HG03575 (cell line): Measurements from ENCODE around the gene LMAN2L.

Source experiments
- ATAC-seq: cut with Tn5 transposase; IDR thresholded peaks from one replicate; pipeline ENCODE4 v1.9.1; 2021; ENCODE audit not compliant: unreplicated experiment, insufficient number of reproducible peaks, low FRiP score; ENCODE audit errors: extremely low read depth

The LMAN2L gene

DNA sequence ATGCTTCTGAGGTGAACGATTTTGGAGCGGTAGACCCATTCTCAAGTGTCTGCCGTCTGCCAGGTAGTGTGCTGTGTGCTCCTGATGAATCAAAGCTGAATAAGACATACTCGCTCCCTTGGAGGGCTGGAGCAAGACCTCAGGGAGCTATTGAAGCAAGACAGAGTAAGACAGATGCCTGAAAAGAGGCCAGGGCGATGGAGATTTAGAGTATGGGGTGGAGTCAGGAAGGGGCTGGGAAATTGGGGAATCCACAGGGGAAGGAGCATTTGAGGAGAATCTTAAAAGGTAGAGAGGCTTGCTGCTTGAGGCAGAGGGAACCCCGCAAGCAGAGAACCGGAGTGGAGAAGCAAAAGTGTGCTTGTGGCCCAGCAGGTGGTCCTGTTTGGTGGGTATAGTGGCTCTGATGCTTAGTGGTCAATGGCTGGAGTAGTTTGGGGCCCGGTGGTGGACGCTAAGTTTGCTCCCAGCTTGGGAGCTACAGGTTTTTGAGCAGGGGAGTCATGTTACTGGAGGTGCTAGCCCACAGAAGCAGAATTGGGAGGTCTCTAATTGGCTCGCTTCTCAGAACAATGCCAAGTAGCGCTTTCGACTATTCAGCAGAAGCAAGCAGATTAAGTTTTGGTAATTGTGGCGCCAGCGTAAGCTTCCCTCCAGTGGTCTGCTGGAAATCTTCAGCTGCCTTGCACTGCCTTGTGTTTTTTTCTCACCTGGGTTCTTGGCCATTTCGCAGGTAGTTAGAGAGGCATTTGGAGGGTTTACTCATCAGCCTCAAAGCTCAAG, 22.9 kb upstream of the LMAN2L start:
- ATAC-seq = no peak

DNA sequence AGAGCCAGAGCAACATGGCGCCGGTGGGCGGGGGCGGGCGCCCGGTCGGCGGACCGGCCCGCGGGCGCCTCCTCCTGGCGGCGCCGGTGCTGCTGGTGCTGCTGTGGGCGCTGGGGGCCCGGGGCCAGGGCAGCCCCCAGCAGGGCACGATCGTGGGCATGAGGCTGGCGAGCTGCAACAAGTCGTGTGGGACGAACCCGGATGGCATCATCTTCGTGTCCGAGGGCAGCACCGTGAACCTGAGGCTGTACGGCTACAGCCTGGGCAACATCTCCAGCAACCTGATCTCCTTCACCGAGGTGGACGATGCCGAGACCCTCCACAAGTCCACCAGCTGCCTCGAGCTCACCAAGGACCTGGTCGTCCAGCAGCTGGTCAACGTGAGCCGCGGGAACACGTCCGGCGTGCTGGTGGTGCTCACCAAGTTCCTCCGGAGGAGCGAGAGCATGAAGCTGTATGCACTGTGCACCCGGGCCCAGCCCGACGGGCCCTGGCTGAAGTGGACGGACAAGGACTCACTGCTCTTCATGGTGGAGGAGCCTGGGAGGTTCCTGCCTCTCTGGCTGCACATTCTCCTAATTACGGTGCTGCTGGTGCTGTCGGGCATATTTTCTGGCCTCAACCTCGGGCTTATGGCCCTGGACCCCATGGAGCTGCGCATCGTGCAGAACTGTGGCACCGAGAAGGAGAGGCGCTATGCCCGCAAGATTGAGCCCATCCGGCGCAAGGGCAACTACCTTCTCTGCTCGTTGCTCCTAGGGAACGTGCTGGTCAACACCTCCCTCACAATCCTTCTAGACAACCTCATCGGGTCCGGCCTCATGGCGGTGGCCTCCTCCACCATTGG, 21.3 kb upstream of the LMAN2L start:
- no peak for ATAC-seq

DNA sequence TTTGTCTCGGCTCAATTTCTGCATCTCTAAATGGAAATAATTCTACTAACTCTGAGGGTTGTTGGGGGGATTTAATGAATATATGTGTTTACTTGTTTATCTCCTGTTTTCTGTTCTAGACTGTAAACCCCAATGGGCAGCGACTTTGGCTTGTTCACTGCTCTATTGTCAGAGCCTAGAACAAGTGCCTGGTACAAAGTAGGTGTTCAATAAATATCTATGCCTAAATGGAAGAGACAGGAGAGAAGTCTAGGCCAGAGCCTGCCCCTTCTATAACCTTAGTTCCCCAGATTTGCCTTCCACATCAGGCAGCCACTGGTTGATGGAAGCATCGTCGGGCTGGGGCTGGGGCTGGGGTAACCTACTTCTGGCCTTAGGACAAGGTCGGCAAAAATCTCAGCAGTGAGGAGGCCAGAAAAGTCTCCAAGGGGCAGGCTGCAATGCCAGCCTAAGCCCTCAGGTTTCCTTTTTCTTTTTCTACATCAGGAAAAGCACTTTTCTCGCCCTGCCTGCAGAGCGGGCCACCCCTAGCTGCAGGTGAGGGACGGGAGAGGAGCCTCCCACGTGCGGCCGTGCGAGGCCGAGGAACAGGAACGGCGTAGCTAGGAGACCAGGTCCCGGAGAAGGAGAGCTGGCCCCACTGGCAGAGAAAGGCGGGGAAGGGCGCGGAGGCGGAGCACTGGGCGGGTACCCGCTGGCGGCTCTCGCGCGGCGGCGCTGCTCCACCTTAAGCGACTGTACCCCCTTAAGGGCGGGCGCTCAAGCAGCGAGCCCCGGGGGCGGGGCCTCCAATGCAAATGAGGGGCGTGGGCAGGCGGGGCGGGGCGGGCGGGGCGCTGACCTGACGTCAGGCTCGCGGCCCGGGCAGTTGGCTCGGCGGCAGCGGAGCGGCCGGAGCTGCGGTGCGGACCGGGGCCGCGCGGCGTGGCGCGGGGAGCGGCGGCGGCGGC, 20.4 kb upstream of the LMAN2L start, which contains the start of gene CNNM4:
Gene CNNM4 (plus strand): TSS at position 867 of the 950 bp plus-strand sequence. CDS start 98 bp downstream, outside the sequence.
- peak; percentile 36 for ATAC-seq

DNA sequence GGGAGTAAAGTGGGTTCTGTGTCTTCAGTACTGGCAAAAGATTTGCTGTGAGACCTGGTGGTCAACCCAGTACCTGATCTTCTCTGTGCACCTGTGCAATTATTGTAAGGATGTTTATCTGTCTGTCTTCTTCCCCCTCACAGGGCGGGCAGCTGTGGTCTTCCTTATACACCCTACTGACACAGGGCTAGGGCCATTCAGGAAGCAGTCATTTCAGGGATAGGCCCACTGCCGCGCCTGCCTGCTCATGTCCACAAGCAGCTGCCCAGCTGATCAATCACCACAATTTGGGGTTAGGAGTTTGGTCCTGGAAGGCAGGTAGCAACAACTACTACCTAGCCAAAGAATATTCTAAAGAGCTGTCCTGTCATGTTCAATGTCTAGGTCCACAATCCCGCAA, 19.7 kb upstream of the LMAN2L start:
- no peak for ATAC-seq

DNA sequence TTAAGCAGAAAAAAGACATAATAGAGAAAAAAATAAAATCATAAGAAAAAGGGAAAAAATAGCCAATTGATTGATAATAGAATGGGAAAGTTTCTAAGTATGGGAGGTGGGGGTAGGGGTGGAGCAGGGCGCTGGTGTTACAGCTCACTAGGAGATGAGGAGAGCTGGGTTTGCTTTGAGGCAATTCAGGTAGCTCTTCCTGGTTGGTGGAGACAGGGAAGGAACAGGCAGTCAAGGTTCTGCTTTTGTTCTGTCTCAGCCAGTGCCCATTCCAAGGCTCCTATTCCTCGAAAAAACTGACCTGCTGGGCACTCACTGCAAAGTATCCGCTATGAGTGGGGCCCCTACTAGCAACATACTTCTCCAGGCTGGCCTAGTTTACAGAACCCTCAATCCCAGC, 19.1 kb upstream of the LMAN2L start:
- ATAC-seq = no peak

DNA sequence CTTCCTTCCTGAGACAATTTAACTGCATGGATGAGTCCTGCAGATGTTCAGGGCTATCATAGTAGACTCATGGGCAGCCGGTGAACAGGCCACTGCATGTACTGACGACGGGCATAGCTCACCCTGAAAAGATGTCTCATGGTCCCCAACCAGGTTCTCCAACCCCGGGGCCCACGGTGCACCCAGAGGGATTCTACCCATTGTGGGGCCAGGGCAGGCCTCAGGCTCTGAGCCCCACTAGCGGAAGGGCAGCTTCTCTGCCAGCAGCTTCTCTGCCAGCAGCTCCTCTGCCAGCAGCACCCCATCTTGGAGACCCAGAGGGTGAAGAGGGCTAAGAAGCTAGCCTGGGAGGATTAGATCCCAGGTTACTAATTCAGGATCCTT, 17.6 kb upstream of the LMAN2L start:
- no peak for ATAC-seq

DNA sequence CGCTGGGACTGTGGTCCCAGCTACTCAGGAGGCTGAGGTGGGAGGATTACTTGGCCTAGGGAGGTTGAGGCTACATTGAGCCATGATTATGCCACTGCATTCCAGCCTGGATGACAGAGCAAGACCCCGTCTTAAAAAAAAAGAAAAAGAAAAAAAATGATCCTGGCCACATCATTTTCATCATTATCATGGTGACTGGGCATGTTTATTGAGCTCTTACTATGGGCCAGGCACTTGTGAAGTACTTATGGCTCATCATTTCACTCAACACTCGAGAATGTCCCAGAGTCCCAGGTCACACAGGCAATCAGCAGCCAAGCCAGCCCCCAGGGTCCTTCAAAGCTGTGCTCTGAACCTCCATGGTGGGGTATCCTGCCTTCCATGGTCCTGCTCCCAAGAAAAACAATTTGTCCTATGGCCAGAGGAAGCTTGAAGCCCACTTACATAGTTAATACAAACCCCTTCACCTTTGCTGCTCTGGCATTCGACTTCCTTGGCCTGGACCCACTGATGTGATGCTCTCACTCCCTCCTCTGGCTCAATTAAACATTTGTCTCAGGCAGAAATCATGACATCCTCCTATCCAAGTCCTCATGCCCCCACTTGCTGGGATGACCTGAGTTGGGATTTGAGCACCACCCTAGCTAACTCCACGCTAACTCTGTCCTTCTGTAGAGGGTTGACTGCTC, 17.1 kb upstream of the LMAN2L start:
- no peak for ATAC-seq

DNA sequence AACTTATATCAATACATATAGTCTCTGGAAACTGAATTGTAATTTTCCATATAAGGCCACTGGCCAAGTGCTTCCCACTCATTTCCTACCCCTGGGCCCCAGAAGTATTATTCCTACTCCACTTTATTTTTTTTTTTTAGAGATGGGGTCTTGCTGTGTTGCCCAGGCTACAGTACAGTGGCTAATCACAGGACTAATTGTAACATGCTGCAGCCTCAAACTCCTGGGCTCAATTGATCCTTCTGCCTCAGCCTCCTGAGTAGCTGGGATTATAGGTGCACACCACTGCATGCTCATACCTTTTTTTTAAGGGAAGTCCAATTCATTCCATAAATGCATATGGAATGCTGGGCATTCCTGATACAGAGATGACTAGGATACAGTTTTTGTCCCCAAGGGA, 14.5 kb upstream of the LMAN2L start:
- no peak for ATAC-seq

DNA sequence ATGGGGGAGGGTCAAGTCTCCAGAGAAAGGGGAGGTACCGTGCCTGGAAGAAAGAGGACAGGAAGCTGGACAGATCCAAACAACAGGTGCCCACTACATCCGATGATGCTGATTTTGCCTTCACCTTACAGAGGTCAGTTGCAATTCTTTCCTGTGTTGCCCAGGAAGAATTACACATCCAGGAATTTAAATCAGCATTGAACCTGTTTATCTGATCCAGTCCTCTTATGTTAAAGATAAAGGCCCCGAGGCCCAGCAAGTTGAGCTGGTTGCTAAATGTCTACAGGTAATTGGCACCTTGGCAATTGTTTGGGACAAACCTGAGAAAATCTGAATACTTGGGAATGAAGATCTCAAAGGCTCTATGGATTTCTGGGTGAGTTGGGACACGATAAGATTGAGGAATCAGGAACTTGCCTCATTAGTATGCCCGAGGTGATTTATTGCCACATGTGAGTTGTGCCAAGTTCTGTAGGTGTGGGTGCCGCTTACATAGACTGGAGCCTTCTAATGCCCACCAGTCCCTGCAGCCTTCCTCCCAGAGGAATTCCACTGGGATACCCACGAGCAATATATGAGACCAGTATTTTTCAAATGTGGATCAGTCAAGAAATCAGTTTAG, 13.9 kb upstream of the LMAN2L start:
- no peak for ATAC-seq

DNA sequence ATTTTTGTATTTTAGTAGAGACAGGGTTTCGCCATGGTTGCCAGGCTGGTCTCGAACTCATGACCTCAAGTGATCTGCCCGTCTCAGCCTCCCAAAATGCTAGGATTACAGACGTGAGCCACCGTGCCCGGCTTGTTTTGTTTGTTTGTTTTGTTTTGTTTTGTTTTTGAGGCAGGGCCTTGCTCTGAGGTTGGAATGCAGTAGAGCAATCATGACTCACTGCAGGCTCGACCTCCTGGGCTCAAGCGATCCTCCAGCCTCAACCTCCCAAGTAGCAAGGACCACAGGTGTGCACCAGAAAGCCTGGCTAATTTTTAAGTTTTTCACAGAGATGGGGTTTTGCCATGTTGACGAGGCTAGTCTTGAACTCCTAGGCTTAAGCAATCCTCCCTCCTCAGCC, 11.9 kb upstream of the LMAN2L start:
- no peak for ATAC-seq

DNA sequence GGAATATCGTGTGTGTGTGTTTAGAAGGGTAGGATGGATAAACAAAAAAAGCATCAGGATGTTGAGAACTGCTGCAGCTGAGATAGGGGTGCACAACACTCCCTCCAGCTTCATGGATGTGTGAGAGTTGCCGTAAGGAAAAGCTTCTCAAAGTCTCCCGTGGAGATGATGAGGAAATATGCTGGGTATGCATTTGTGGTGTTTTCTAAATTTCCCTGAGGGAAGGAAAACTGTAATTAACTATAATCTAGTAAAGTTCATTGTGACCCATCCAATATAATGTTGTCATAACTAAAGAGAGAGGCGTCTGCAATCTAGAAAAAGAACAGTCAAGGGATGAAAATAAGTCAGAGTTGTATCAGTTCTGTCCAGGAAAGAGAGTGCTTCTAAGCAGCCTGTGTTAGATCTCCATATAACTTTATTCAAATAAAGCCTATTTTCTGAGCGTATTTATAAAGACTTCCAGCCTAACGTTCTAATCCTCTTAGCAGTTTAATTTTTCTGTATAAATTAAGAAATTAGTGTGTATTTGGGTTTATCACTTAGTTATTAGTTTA, 7.3 kb upstream of the LMAN2L start:
- no peak for ATAC-seq

DNA sequence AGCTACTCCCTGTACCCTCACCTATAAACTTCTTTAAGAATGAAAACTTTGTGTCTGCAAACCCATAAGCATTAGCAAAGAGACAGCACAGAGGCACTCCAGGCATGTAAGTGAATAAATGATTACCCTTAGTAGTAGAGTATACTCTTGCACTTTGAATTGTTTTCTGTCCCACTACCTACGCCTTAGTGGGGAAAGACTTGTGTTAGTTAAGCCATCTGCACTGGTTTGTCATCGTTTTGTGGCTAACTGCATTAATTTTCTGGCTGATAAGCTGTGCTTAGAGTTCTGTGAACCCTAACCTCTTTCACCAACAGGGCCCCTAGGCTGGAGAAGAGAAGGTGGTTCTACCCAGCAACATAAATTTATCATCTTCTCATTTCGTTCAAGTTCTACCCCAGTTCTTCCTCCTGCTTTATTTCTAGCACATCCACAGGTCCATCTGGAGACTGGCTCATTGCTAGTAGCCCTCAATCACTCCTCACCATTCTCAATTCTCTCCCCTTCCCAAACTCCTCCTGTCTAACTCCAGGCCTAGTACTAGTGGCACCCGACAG, 710 bp downstream of the LMAN2L start:
- no peak for ATAC-seq

DNA sequence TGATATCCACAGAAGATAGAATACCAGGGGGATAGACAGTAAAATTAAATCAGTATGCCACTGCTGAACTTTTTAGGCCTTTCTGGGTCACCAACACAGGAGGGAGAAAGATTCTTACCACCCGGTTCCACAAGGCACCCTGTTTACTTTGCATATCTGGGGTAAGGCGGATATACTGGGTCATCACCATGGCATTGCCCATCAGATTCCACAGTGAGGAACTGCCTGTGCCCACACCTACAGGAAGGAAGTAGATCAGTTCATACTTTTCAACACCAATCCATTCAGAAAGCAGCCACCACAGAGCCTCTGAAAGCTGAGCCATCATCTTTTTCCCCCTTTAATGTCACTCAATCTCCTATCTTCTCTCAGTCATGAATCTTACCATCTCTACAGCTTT, 2.0 kb downstream of the LMAN2L start:
- no peak for ATAC-seq

DNA sequence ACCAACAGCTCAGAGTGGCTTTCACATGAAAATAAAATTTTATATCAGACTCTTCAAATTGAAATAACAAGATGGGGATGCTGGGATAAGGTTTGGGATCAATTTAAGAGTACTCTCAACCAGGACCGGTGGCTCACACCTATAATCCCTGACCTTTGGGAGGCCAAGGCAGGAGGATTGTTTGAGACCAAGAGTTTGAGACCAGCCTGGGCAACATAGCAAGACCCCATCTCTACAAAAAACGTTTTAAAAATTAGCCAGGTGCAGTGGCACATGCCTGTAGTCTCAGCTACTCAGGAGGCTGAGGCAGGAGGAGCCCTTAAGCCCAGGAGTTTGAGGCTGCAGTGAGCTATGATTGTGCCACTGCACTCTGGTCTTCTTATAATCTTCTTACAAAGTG, 2.6 kb downstream of the LMAN2L start:
- ATAC-seq = no peak

DNA sequence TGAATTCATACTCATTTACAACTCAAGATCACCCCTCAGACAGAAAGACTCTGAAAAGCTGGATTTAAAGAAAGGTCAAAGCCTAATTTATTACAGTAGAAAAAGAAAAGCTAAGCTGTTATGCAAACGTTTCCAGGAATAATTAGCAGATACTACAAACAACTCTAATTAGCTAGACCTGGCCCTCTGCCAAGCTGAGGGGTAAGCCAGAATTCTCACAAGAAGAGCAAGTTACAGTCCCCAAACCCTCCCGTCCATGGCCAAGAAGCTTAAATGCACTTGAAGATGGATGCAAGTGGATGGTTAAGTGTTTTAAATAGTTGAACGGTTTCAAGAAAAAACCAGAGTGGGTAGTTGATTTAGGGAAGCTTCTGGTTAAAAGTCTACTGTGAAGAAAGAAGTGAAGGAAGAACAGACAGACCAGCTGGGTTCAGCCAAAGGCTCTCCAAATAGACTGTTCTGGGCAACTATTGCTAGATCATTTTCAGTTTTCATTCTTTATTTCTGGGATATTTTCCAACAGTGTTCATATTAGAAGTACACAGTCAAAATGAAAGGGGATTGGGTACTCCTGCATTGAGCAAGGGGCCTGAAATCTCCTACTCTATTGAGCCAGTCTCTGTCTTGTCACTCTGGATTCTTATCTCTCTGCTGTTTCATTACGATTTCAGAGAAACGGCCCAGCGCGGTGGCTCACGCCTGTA, 4.8 kb downstream of the LMAN2L start:
- no peak for ATAC-seq

DNA sequence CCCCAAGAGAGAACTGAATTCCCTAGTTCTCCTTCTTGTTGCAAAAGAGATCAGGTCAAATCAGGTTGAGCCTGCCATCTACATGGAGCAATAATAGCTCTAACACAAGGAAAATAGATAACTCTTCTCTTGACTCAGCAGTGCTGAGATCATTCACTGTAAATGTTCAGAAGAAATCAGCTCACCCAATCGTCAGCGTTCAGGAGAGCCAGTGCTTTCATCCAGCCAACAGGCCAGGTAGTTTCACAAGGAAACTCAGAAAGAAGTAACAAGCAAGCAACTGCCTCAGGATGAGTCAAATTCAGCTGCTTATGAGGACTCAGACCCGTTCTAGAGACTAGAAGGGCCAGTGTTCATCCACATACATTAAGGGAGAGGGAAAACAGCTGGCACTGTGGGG, 5.9 kb downstream of the LMAN2L start:
- no peak for ATAC-seq

DNA sequence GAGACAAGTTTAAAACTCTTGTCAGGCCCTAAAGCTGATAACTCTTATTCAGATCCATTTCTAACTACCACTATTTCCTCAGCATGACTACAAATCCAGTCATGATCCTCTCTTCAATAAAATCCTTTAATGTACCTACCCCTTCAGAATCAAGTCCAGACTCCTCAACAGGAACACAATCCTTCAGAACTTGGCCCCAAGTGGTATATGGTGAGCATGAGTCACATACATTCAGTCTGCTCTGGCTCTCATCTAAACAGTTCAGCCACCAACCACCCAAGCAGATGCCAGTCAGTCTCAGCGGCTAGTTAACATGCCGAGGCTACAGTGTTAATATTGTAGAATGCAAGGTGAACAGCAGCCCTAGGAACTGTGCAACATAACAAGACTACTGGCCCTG, 9.7 kb downstream of the LMAN2L start:
- ATAC-seq = no peak
